Thyroid gland (tissue), 4 donors: ENCODE results near the gene ANTKMT.

Source experiments
- POLR2A ChIP-seq, 2 donors: fragments of 450-650 bp; IDR thresholded peaks; one replicate each; pipeline ENCODE4 v1.6.1; 2017; ENCODE audit warnings: antibody characterized with exemption in 2 of 2, mild to moderate bottlenecking in 2 of 2, moderate library complexity in 1 of 2
- TF ChIP-seq, protein P1 (sequence below), 6 experiments: fragments of 200-600 bp in 3 of 6; fragments of 450-650 bp in 3 of 6; sonication (generic) in 3 of 6; IDR thresholded peaks; one replicate each; pipeline ENCODE4 v1.5.1; 2016 to 2019; ENCODE audit warnings: antibody characterized with exemption in 6 of 6, mild to moderate bottlenecking in 2 of 6, inconsistent platforms in 1 of 6, moderate library complexity in 1 of 6

DNA sequence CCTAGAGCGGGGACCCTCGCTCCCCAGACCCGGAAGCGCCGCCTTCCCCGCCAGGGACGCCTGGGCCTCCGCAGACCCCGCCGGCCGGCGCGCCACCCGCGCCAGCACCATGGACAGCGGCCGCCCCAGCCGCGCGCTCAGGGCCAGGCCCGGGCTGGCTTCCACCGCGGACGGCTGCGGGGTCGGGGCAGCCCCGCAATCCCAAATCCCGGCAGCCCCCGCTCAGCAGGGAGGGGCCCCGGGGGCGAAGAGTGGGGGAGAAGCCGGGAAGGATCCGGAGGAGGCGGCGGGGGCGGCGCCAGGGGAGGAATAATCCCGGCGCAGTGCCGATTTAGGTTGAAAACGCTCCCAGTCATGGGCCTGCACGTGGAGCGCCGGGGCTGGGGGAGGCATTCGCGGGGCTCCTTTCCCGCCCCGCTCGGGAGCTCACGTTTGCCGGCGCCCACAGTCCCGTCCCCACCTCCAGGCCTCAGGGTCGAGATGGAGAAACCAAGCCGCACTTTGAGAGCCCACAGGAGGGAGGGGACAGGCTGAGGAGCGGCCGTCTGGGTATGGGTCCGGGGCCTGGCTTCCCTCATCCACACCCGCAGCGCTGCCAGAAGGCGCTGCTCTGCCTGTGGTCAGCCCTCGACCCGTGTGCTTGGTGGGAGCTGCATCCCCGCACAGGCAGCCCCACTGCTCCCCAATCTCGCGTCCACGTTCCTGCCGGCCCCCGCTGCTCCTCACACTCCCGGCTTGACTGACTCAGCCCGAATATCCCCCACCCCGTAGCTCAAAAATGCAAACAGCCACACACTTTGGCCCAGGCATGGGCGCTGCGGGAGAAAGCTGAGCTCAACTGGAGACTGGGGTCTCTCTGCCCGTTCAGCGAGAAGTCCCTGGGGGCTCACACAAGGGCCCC lies 20.0 kb upstream of the ANTKMT start:
- TF ChIP-seq, protein P1, sequence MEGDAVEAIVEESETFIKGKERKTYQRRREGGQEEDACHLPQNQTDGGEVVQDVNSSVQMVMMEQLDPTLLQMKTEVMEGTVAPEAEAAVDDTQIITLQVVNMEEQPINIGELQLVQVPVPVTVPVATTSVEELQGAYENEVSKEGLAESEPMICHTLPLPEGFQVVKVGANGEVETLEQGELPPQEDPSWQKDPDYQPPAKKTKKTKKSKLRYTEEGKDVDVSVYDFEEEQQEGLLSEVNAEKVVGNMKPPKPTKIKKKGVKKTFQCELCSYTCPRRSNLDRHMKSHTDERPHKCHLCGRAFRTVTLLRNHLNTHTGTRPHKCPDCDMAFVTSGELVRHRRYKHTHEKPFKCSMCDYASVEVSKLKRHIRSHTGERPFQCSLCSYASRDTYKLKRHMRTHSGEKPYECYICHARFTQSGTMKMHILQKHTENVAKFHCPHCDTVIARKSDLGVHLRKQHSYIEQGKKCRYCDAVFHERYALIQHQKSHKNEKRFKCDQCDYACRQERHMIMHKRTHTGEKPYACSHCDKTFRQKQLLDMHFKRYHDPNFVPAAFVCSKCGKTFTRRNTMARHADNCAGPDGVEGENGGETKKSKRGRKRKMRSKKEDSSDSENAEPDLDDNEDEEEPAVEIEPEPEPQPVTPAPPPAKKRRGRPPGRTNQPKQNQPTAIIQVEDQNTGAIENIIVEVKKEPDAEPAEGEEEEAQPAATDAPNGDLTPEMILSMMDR (IDR thresholded peaks at IDR 0.05) = no peak
- TF ChIP-seq POLR2A (IDR thresholded peaks at IDR 0.05) = no peak
